OCI-LY7 (cell line): ENCODE results near the gene SMYD4. TPM values are rescaled to one million over a fixed set of nuclear protein-coding genes. Genes with fewer than 3 reads are reported as not detected.
"Not testable (repeated sequence)": the region's sequence is repeated elsewhere in the genome, so short reads cannot be mapped to it uniquely, and the experiment has no call there.

Experiments used
- BruUV-seq: library from RNA; stranded (reverse); fragments of 400-500 nt; replicated peaks from 2 replicates; lab custom pipeline; 2021; lab: Mats Ljungman, UMichigan
- CTCF ChIA-PET: fragments of 300-600 bp; sonication (Branson Sonifier 250); formaldehyde crosslinking; loops from one replicate; lab custom pipeline; 2022; ENCODE audit warnings: antibody characterized with exemption; ENCODE audit not compliant: unreplicated experiment; lab: Charles Lee
- POLR2A ChIA-PET: fragments of 300-600 bp; sonication (Branson Sonifier 250); formaldehyde crosslinking; loops from one replicate; lab custom pipeline; 2022; ENCODE audit warnings: antibody characterized with exemption; lab: Charles Lee
- DNase-seq: peaks from one replicate; pipeline ENCODE4 v3.0.0-alpha.2; 2015; ENCODE audit warnings: low spot score
- H2AFZ ChIP-seq: fragments of 200-600 bp; sonication (generic), shearing (Covaris generic); 2 replicates; pipeline ENCODE4 v1.6.1; 2014; ENCODE audit warnings: mild to moderate bottlenecking, antibody characterized with exemption, low read length, moderate library complexity
- H3K27ac ChIP-seq: fragments of 200-600 bp; sonication (generic); 2 replicates; pipeline ENCODE4 v1.5.1; 2014; ENCODE audit warnings: mixed run types, low read depth, mild to moderate bottlenecking, moderate library complexity, low read length, inconsistent platforms; ENCODE audit not compliant: poor library complexity, severe bottlenecking
- H3K36me3 ChIP-seq: fragments of 200-600 bp; sonication (generic); 2 replicates; pipeline ENCODE4 v1.6.1; 2014; ENCODE audit warnings: mild to moderate bottlenecking, antibody characterized with exemption, low read length, moderate library complexity, mixed read lengths; ENCODE audit not compliant: insufficient read depth
- H3K4me1 ChIP-seq: fragments of 200-600 bp; sonication (generic); 2 replicates; pipeline ENCODE4 v1.5.1; 2014; ENCODE audit warnings: mild to moderate bottlenecking, low read length; ENCODE audit not compliant: insufficient read depth, poor library complexity, severe bottlenecking
- H3K4me2 ChIP-seq: fragments of 200-600 bp; sonication (generic); 2 replicates; pipeline ENCODE4 v1.6.1; 2014; ENCODE audit warnings: mild to moderate bottlenecking, low read length
- H3K4me3 ChIP-seq: fragments of 200-600 bp; sonication (generic); 2 replicates; pipeline ENCODE4 v1.5.1; 2014; ENCODE audit warnings: mild to moderate bottlenecking, low read depth, low read length; ENCODE audit not compliant: poor library complexity, severe bottlenecking
- H3K79me2 ChIP-seq: fragments of 200-600 bp; sonication (generic); 2 replicates; pipeline ENCODE4 v1.6.1; 2016; ENCODE audit warnings: low read depth, mild to moderate bottlenecking, low read length, moderate library complexity, mixed read lengths; ENCODE audit not compliant: insufficient read depth
- H3K9me2 ChIP-seq: fragments of 200-600 bp; sonication (generic); 2 replicates; pipeline ENCODE4 v1.6.1; 2016; ENCODE audit warnings: mild to moderate bottlenecking, low read length, mixed read lengths; ENCODE audit not compliant: insufficient read depth
- H3K9me3 ChIP-seq: fragments of 200-600 bp; sonication (generic); 2 replicates; pipeline ENCODE4 v1.6.1; 2014; ENCODE audit warnings: mild to moderate bottlenecking, mixed run types, low read length, mixed read lengths
- H4K20me1 ChIP-seq: fragments of 200-600 bp; sonication (generic); 2 replicates; pipeline ENCODE4 v1.6.1; 2014; ENCODE audit warnings: mild to moderate bottlenecking, antibody characterized with exemption, low read length, moderate library complexity, mixed read lengths; ENCODE audit not compliant: insufficient read depth
- EZH2phosphoT487 ChIP-seq: fragments of 200-600 bp; sonication (generic); IDR thresholded peaks from 2 replicates; pipeline ENCODE4 v1.6.1; 2018; ENCODE audit warnings: low read depth, borderline replicate concordance, mild to moderate bottlenecking, mixed run types, antibody characterized with exemption, low read length, moderate library complexity, mixed read lengths
- intact Hi-C: fragments of 100-400 bp; cut with micrococcal nuclease; formaldehyde crosslinking; loops from one replicate; pipeline ENCODE4 v1.10.0; 2022; ENCODE audit not compliant: unreplicated experiment
- total RNA-seq, 2 experiments: library from RNA; depleted of rRNA in 1 of 2; stranded (reverse); fragments of >200 nt in 1 of 2; shearing (Covaris generic) in 1 of 2; gene quantifications; 2 replicates each; pipeline ENCODE4 v1.2.3, GENCODE V29; 2014 to 2022
- TF ChIP-seq, protein P1 (sequence below): fragments of 200-600 bp; sonication (generic); conservative IDR thresholded peaks from 2 replicates; pipeline ENCODE4 v1.5.1; 2014; ENCODE audit warnings: mild to moderate bottlenecking, antibody characterized with exemption, low read length, moderate library complexity, mixed read lengths

Gene SMYD4
- total RNA-seq, 2 experiments from 2014 or later: 27.5 to 33.5 TPM

DNA sequence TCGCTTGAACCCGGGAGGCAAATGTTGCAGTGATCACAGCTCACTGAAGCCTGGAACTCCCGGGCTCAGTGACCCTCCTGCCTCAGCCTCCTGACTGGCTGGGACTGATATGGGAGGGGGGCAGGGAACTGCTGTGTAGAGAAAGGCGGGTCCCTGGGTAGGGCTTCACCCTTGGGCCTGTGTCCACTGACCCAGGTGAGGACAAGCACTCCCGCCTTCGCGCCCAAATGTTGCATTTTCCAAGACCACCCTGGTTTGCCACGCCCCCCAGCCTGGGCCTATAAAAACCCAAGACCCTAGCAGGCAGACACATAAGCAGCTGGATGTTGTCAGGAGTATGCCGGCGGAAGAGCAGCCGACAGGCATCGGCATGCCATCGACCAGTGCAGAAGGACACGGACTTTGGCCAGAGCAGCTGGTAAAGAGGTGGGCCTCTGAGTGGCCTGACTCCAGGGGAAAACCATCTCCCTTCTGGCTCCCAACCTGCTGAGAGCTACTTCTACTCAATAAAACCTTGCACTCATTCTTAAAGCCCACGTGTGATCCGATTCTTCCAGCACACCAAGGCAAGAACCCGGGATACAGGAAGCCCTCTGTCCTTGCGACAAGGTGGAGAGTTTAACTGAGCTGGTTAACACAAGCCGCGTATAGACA is 19.1 kb downstream of the SMYD4 start:
- H3K27ac ChIP-seq: no peak overlapping the region
- no peaks in the 10 kb centered on the region for H3K79me2 ChIP-seq
- no peaks in the 10 kb centered on the region for H4K20me1 ChIP-seq
- H3K9me3 ChIP-seq: no peaks in the 10 kb centered on the region
- intact Hi-C loops: no loop called here
- H3K4me1 ChIP-seq: no peaks in the 10 kb centered on the region
- ChIA-PET CTCF (no interaction called here), POLR2A (interaction anchor here (0.6 kb wide), 1 partner anchor 41 kb away, joined by 3 read pairs; no protein-coding TSS in a partner anchor)
- no TSS peak for BruUV-seq
- H3K4me3 ChIP-seq: no peak overlapping the region
- no peak overlapping the region for H3K4me2 ChIP-seq
- H3K36me3 ChIP-seq: peaks cover 56% of the 10 kb centered on the region
- DNase-seq: no peak
- TF ChIP-seq, protein P1, sequence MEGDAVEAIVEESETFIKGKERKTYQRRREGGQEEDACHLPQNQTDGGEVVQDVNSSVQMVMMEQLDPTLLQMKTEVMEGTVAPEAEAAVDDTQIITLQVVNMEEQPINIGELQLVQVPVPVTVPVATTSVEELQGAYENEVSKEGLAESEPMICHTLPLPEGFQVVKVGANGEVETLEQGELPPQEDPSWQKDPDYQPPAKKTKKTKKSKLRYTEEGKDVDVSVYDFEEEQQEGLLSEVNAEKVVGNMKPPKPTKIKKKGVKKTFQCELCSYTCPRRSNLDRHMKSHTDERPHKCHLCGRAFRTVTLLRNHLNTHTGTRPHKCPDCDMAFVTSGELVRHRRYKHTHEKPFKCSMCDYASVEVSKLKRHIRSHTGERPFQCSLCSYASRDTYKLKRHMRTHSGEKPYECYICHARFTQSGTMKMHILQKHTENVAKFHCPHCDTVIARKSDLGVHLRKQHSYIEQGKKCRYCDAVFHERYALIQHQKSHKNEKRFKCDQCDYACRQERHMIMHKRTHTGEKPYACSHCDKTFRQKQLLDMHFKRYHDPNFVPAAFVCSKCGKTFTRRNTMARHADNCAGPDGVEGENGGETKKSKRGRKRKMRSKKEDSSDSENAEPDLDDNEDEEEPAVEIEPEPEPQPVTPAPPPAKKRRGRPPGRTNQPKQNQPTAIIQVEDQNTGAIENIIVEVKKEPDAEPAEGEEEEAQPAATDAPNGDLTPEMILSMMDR: no peak
- no peak for TF ChIP-seq EZH2phosphoT487
- no peaks in the 10 kb centered on the region for H3K9me2 ChIP-seq
- no peak overlapping the region for H2AFZ ChIP-seq

- CTCF ChIA-PET, H3K9me2 ChIP-seq, H2AFZ ChIP-seq, intact Hi-C loops, H3K9me3 ChIP-seq, H3K4me2 ChIP-seq, POLR2A ChIA-PET, H4K20me1 ChIP-seq, H3K4me3 ChIP-seq, DNase-seq, BruUV-seq, H3K4me1 ChIP-seq, H3K79me2 ChIP-seq, H3K27ac ChIP-seq: not testable (repeated sequence)
- peaks cover 57% of the 10 kb centered on the region for H3K36me3 ChIP-seq
Observed at GRCh38 chr17:1809815-1810214, 19.9 kb downstream of the SMYD4 start.

- ChIA-PET POLR2A (no interaction called here), CTCF (no interaction called here)
- Histone ChIP-seq H3K9me3 (no peaks in the 10 kb centered on the region), H3K27ac (no peak overlapping the region), H3K4me2 (no peak overlapping the region), H3K36me3 (peaks cover 60% of the 10 kb centered on the region), H2AFZ (no peak overlapping the region), H3K4me3 (no peak overlapping the region), H3K9me2 (no peaks in the 10 kb centered on the region), H3K79me2 (no peaks in the 10 kb centered on the region), H4K20me1 (no peaks in the 10 kb centered on the region), H3K4me1 (no peaks in the 10 kb centered on the region)
- no TSS peak for BruUV-seq
- no peak for DNase-seq
- intact Hi-C loops: no loop called here
- no peak for TF ChIP-seq EZH2phosphoT487
- TF ChIP-seq, protein P1: no peak
Observed at GRCh38 chr17:1808644-1809043, 21.1 kb downstream of the SMYD4 start.
